Anterior cingulate cortex (tissue), 58 donors: ENCODE results near the gene ZSCAN1.
A peak's percentile ranks its signal among the peaks of the same experiment; 100 is the strongest.
"Not testable (repeated sequence)": the region's sequence is repeated elsewhere in the genome, so short reads cannot be mapped to it uniquely, and the experiment has no call there.

Experiments
- DNase-seq, 58 donors: peaks; one replicate each; lab custom pipeline; 2025; lab: John Stamatoyannopoulos, UW

The ZSCAN1 gene, protein sequence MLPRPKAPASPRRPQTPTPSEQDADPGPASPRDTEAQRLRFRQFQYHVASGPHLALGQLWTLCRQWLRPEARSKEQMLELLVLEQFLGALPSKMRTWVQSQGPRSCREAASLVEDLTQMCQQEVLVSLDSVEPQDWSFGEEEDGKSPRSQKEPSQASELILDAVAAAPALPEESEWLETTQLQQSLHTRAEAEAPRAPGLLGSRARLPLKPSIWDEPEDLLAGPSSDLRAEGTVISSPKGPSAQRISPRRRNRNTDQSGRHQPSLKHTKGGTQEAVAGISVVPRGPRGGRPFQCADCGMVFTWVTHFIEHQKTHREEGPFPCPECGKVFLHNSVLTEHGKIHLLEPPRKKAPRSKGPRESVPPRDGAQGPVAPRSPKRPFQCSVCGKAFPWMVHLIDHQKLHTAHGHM

DNA sequence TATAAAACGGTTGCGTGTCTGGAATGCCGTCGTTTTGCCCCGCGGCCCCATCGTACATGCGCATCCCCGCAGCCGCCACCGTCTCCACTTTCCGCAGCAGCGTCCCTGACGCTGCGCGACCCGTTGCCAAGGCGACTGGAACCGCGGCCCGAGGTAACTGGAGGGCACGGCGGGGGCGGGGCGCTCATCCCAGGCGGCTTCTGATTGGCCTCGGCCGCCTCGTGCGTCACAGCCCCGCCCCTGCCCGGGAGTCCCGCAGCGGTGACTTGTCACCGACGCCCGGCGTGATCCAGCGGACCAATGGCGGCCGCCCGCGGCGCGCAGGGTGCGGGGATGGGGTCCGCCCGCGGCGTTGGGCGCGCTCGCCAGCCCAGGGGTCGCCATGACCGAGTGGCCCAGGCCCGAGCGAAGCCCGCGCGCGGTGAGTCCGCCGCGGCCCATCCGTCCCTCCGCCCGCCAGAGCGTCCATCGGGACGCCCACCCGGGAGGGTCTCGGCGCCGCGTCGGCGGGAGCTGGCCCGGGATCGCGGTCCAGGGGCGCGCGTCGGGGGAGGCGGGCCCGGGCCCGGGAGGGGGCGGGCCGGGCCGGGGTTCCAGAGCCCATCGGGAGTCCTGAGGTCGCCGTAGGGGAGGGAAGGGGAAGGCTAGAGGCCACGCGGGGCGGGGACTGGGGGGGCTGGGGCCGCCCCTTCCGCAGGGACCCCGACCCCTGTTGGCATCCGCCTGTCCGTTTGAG is at the start of gene ZSCAN1:
ZSCAN1 (plus strand) TSS at position 285 of the 736 bp plus-strand sequence. CDS start 3,812 bp downstream, outside the sequence.
- DNase-seq, result peak; percentile 45 to 98 (median 91)

DNA sequence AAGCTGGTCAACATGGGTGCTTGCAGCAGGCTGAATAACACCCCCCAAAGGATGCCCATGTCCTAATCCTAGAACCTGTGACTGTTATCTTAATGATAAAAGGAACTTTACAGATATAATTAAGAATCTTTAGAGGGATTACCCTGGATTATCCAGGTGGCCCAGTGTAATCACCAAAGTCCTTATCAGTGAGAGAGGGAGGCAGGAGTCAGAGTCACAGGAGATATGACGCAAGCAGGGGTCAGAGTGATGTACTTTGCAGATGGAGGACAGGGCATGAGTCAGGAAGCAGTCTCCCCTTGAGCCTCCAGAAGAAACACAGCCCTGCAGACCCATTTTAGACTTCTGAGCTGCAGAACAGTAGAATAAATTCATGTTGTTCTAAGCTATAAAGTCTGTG is 41.0 kb upstream of the ZSCAN1 start:
- no peak for DNase-seq

DNA sequence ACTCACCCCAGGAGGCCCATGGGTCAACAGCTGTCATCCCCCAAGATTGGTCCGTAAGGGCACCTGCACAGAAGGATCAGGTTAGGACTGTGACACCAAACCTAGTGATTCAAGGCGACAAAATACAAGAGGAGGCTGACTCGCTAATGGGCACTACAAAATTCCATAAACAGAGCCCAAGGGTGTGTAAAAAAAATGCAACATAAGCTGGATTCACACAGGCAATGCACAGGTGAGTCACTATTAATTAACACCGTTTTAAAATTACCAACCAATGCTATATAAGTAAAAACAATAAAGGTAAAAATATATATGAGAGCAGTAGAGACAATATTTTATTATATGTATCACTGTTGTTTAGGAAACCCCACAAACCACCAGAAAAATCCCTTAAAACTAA is 33.1 kb upstream of the ZSCAN1 start:
- no peak for DNase-seq

DNA sequence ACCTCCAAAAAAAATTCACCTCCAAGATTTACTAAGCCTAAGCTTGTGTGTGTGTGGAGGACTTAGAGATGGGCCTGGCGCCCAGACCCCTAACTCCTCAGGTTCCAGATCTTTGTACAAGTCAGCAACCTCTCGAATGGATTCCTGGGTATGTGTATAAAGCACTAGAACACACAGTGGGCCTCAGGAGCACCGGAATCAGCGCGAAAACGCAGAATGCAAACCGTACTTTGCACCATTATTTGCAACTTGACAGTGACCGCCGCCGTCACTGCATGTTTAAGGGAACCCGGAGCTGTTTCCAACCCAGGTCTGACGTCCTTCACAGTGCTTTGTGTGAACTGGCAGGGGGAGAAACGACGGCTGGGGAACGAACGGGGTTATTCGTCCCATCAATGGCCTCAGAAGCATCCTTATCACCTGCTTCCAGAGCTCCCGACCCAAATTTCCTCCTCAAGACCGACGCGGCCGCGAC is 31.9 kb upstream of the ZSCAN1 start:
- DNase-seq, result peak in 2 of 58 donors; percentile 5 to 22

DNA sequence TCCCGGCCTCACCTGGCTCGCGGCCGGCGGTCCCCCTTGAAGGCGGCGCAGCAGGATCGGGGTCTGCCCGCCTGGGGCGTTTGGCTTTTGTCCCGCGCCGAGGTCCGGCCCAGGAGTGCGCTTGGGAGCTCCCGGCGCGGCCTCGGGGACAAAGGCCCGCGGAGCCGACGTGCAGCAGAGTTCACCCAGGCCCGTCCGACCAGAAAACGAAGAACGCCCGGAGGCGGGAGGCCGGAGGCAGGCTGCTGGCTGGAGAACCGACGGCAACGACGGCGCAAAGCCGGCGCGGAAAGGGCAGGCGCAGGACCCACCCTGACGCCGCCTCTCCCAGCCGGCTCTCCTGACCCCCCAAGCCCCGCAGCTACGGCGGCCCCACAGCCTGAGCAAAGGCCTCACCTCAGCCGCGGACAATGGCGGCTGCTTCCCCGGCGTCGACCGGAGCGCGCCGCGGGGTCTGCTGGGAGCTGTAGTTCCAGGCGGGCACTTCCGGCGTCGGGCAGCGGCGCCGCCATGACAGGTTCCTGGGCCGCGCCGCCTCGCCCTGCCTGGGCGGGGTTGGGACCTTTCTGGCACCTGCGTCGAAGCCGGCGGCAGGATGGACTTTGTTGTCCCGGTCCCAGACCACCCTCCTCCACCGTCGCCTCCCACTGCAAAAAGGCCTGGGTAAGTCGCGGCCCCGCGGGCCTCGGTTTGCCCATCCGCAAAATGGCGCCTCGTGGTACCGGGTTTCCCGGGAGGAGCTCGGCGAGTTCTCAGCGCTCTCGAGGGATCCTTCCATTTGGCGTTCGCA is 31.2 kb upstream of the ZSCAN1 start, which contains the start of gene ZNF606:
ZNF606 (minus strand) TSS at position 437 of the 790 bp plus-strand sequence. CDS start 1,501 bp downstream, outside the sequence.
- DNase-seq, result peak; percentile 26 to 88 (median 80)

DNA sequence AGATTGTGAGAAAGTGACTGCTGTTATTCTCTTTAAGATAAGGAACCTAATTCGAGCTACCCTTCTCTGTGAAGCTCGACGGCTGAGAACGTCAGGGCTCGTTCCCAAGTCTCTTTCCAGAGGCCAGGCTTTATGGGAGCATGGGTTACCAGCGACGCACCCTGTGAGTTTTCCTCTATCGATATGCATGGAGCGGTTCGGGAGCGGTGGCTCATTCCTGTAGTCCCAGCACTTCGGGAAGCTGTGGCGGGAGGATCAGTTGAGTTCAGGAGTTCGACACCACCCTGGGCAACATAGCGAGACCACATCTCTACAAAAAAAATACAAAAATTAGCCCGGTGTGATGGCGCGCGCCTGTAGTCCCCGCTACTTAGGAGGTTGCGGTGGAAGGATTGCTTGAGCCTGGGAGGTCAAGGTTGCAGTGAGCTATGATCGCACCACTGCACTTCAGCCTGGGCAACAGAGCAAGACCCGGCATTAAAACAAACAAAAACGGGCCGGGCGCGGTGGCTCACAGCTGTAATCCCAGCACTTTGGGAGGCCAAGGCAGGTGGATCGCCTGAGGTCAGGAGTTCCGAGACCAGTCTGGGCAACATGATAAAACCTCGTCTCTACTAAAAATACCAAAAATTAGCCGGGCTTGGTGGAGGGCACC is 30.5 kb upstream of the ZSCAN1 start:
- peak in 8 of 58 donors; percentile 12 to 46 (median 32) for DNase-seq

DNA sequence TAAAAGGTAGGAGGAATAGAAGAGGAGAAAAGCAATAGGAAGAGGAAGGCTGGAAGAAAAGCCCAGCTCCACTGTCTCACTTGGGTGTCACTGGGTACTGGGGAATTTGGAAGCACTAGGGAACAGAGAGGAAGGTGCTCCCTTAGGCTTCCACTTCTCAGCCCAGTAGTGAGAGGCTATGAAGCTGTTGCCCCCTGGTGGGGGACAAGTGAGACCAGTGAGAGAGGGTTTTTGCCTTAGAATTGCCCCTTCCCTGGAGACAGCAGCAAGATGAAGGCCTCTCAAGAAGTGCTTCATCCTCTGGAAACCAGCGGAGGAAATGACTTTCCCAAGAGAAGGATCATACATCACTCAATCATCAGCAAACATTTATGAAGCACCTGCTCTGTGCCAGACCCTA is 26.5 kb upstream of the ZSCAN1 start:
- no peak for DNase-seq

DNA sequence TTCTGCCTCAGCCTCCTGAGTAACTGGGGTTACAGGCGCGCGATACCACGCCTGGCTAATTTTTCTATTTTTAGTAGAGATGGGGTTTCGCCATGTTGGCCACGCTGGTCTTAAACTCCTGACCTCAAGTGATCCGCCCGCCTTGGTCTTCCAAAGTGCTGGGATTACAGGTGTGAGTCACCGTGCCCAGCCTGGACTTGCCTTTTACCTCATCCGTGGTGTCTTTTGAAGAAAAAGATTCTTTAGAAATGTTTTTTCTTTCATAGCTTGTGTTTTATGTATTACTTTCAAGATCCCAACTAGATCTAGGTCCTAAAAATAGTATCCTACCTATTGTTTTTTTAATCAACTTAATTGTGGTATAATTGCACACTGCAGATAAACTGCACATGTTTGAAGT is 24.9 kb upstream of the ZSCAN1 start:
- not testable (repeated sequence) for DNase-seq

DNA sequence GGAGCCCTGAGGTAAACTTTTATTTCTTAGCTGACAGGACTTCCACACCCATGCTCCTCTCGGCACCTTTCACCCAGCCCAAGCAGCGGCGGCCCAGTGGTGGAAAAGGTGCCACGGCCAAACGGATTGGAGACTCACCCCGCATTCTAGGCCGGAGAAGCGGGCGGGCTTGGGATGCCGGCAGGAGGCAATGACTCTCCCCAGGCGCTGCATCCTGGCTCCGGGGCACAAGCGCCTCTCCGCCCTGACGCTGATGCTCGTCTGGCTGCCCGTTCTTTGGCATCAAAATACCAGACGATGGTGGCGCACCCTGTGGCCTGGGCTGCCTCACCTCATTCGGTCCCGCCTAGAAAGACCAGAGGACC is 24.5 kb upstream of the ZSCAN1 start:
- DNase-seq, result no peak

DNA sequence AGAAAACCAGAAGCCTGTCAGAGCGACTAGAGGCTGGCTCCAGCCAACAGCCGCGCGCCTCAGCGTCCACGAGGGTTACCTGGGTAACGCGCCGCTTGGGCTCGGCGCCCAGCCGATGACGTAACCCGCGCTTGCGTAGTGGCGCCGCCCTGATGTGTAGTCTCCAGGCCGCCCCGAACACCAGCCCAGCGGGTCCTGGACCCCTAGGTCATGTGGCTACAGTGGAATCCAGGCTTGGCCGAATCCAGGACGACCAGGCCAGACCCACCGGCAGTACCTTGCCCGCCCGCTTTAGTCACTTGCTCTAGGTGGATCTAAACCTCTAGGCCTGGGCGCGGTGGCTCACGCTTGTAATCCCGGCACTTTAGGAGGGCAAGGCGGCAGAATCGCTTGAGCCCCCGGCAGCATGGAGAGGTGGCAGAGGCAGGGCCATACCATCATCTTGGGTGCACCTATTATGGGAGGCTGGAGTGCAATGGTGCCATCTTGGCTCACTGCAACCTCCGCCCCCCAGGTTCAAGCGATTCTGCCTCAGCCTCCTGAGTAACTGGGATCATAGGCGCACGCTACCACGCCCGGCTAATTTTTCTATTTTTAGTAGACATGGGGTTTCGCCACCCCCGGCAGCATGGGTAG is 24.0 kb upstream of the ZSCAN1 start:
- DNase-seq, result peak; percentile 39 to 96 (median 88)

DNA sequence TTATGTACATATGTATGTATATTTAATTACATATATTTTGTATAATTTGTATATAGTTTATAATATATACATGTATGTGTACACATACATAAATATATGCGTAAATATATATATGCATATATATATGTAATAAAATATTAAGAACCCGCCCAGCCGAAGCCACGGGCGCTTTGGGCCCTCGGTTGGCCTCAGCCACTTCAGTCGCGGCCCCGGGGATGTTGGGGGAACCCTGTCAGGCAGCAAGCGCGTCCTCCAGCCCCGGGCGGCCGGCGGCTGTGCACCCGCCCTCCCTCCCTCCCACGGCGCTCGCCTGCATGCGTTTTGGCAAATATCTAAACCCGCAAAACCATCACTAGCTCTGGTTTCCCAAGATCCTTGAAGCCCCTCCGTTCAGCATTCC is 23.3 kb upstream of the ZSCAN1 start:
- DNase-seq, result no peak

DNA sequence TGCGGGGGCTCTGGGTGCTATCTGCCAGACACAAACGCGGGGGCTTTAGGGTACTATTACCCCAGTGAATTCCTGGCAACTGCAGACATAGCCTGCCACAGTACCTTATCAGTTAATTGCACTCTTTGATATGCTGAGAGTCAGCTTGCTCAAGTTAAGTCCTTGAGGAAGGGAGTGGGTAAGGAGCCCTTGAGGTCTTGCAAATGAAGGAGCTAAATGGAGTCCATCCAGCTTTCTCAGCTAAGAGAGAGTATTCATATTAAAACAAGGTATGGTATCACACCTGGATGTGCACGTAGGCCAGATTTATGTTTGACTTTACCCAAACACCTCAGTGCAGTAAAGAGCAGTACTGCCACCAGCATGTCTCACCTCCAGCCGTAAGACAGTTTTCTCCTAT is 19.7 kb upstream of the ZSCAN1 start:
- no peak for DNase-seq

DNA sequence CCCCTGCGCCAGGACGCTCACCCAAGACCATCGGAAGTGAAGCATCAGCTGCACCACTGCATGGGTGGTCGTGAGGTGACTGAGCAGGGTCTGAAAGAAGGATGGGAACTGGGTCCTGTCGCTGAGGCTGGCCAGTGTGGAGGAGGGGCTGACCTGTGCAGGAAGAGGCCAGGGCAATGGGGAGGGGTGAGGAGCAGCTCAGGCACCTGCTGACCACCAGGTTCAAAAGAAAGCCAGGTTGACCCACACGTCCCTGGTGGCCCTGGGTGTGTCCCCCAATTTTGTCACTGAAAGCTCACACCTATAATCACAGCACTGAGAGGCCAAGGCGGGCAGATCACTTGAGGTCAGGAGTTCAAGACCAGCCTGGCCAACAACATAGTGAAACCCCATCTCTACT is 13.7 kb upstream of the ZSCAN1 start:
- no peak for DNase-seq

DNA sequence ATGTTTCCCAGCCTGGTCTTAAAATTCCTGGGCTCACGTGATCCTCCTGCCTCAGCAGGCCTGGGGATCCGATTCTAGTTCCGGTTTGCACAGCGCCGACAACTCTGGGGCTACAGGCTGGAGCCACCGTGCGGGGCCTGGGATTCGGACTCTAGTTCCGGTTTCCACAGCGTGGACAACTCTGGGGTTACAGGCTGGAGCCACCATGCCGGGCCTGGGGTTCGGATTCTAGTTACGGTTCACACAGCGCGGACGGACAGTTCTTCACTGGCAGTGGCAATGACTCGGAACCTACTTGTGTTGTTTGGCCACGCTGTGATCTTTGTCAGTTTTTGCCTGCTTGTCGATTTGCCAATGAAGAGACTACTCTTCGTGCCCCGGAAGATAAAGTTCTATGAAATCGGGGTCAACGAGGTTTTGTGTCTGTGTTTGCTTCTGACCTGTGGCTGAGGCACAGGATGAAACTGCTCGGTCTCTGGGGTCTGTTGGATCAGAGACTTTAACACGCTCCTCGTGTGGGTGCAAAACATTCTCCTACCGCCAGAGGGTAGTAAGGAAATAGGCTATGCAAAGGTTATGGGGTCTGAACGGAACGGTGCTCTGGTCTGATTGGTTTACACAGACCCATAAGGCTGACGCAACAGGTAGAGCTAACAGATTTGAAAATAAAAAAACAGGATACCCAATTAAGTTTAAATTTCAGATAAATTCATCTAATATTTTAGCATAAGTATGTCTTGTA is 12.1 kb upstream of the ZSCAN1 start:
- peak in 41 of 58 donors; percentile 1 to 67 (median 32) for DNase-seq

DNA sequence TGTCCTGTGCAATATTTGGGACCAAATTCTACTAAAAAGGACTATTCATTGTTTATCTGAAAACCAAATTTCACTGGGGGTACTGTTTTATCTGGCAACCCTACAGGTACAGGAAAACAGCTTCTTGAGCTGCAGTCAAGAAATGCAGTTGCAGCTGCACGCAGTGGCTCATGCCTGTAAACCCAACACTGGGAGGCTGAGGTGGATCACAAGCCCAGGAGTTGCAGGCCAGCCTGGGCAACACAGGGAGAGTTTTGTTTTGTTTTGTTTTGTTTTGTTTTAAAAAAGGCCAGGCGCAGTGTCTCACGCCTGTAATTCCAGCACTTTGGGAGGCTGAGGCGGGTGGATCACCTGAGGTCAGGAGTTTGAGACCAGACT is 11.6 kb upstream of the ZSCAN1 start:
- no peak for DNase-seq

DNA sequence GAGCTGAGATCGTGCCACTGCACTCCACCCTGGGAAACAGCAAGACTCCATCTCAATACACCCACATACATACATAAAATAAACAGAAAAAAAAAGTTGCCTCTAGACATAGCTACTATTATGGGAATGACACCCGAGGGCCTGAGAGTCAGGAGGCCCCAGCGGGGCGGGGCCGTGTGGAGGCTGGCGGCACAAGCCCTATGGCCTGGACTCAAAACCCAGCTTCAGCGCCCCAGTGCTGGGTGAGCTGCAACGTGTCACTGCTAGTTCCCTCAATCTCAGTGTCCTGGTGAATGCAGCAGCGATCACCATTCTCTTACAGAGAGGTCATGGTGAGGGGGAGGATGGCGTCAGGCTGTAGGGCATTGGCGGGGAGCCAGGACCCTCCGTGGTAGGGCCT is 9.2 kb upstream of the ZSCAN1 start:
- DNase-seq, result no peak

DNA sequence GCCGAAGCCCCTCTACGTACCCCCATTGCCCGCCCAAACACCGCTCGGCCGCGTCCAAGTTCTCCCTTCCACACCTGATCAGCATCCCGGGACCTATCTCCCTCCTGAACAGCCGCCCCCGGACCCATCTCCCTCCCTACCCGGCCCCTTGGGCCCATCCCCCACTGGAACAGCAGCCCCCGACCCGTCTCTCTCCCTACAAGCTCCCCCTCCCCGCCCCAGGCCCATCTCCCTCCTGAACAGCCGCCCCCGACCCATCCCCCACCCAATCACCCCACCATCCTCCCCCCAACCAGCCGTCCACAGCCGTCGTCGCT is 610 bp downstream of the ZSCAN1 start:
- DNase-seq, result peak in 4 of 58 donors; percentile 4 to 32 (median 18)

DNA sequence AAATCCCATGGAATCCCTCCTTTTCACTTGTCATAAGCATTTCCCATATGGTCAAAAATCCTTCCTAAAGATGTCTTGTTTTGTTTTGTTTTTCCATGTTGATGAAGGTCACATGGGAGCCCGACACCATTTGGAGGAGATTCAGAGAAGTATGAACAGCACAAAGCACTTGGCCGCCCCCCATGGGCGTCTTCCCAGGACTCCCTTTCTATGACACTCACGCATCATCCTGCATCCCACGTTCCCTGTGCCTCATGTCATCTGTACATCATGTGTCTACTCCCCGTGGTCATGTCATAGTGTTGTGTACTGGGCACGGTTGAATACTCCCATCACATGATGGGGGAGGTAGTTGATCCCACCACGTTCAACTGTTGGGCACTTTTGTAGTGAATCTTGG is 2.0 kb downstream of the ZSCAN1 start:
- DNase-seq, result no peak
